GM19099 (cell line): ENCODE results near the gene ACTG2.

Source experiments
- POLR2A ChIP-seq: IDR thresholded peaks from 3 replicates; pipeline ENCODE4 v1.6.1; 2011; ENCODE audit warnings: low read depth; ENCODE audit not compliant: insufficient read length; ENCODE audit errors: extremely low read depth

Gene ACTG2

DNA sequence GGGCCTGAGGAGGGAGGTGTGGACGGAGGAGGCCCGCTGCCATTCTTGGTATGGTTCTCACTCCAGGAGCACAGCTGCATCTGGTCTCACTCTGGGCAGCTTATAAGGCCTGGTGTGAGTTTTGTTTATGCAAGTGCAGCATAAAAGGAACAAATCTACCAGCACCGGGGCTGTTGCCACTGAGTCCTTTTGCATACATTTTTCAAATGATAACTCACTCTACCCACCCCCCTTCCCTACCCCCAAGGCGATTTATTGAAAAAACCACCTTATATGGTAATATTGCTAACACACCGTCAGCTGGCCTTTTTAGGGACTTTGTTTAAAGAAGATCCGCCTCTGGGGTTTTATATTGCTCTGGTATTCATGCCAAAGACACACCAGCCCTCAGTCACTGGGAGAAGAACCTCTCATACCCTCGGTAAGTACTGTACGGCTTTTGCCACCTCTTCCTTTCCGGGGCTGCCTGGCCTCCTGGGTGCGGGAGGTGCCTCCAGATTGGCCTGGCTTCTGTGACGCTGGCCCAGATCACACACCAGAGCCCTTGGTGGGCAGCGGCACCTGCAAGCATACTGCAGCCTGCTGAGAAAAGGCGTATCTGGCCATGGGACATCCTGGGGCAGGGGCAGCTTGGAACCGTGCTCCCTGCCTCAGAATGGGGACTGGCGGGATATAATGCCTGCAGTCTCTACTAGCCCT lies at the start of gene ACTG2:
Gene ACTG2, plus strand, starts transcription at position 378 of the 699 bp plus-strand sequence. CDS start 8,304 bp downstream, outside the sequence.
- TF ChIP-seq POLR2A: no peak

DNA sequence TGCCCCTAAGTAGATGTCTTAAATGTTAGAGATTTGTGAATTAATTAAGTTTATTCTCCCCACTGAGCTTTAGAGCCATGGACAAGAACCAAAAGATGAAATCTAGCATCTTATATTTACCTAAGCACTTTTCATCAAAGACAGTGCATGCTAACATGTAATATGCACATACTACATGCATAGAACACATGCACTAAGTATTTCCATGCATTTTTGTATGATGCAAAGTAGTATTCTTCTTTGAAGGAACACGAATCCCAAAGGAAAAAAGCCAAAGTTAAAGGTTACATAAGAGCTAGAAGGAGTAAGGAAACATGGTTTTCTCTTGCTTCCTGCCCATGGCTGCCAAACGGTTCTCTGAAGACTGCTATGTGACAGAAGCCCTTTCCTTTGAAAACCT lies 48.7 kb upstream of the ACTG2 start:
- TF ChIP-seq POLR2A: no peak

DNA sequence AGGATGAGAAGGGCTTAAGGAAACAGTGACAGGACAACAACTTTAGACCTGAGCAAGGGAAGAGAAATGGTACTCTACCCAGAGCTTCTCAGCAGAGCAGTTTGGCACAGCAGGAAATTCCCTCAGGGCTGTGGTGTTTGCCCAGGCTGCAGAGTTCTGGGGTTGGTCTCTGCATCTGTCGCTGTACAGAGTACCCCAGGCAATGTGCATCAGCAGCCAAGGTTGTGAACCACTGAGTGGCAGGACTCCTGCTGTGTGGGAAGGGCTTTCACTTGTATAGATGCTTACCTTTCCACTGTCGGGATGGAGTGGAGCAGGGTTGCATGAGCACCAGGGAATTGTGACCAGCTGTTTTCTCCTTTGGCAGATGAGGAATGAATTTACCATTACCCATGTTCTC lies 42.8 kb upstream of the ACTG2 start:
- no peak for TF ChIP-seq POLR2A

DNA sequence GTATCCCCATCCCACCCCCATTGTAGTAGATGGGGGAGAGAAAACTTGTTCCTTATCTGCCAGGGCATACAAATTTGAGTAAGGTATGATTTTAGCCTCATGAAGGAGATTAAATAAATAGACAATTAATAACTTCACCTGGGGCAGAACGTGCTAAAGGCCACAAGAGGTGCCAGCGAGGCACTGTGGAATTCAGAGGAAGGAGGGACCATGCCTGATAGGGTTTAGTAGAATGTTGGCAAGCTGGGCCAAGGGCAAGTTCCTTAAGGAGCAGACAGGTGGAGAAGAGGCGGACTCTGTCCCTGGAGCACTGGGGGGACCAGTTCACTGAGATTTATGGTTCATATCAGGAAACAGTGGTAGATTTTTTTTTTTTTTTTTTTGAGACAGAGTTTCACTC lies 41.5 kb upstream of the ACTG2 start:
- TF ChIP-seq POLR2A: no peak

GRCh38 chr2:73852020-73852419 lies 40.8 kb upstream of the ACTG2 start:
- no peak for TF ChIP-seq POLR2A

DNA sequence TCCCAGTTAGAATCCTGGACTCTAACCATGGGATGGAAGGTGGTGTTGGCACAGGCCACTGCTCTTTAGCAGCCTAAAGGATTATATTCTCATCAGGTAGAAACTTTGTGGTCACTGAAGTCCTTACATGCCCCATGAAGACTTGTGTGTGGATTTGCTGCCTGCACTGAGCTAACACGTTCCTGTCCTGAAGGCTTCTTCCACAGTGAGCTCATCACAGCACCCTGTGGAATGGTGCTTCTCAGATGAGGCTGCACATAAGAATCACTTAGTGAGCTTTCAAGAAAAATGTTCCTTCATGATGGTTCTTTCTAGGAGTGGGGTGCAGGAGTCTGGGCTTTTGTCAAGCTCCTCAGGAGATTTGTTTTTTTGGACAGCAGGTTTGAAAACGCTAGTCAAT lies 37.3 kb upstream of the ACTG2 start:
- TF ChIP-seq POLR2A: no peak

DNA sequence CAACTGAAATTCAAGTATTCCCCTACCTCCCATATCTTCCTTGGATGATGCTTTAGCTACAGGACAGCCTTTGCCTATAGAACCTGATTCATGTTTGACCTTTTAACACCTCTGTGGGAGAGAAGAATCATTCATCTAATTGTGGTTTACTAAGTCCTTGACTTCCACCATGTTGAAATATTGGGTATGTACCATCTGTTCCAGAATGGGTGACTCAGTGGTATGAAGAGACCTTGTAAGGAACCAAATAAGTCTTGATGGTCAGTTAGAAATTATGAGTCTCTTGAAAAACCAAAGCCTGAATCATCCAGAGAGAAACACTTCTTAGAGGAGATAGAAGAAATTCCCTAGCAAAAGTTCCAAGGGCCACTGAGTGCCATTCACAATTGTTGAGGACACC lies 36.6 kb upstream of the ACTG2 start:
- no peak for TF ChIP-seq POLR2A

GRCh38 chr2:73859721-73860586 lies 32.9 kb upstream of the ACTG2 start:
- no peak for TF ChIP-seq POLR2A

DNA sequence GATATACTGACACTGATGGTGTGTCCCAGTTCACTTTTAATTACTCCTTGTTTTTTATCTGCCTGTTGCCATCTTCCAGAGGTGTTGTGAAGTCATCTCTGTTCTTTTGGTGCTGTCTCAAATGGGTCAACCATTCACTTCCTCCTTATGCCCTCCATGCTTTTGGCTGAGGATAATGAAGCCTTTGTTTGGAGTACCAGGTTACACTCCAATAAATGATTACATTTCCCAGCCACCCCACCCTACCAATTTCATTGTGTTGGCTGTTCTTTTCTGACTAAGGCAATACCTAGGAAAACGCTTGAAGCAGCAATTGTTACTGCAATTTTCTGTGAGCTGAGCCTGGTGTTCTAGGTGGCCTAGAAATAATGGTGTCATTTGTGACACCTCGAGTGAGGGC lies 29.8 kb upstream of the ACTG2 start:
- no peak for TF ChIP-seq POLR2A

GRCh38 chr2:73868204-73868978 lies 24.4 kb upstream of the ACTG2 start:
- no peak for TF ChIP-seq POLR2A

DNA sequence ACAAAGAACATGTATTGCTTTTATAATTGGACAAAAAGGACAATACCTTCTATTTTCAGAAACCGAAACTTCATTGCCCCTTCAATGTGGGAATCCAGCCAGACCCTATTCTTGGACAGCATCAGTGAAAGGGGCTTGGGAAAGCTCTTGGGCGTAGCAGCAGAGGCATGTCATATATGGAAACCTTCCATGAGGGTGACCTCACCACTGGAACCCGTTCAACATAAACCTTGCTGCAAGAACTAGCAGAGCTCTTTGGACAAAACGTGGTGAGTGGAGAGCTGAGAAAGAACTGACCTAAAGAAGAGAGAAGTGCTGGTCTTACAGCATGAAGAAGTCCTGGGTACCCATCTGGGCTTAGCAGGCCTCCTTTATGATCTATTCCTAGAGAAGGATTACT lies 22.7 kb upstream of the ACTG2 start:
- TF ChIP-seq POLR2A: no peak

GRCh38 chr2:73877071-73877802 lies 15.6 kb upstream of the ACTG2 start:
- TF ChIP-seq POLR2A: no peak

- TF ChIP-seq POLR2A: no peak
Observed at GRCh38 chr2:73885406-73885805, 7.4 kb upstream of the ACTG2 start.

DNA sequence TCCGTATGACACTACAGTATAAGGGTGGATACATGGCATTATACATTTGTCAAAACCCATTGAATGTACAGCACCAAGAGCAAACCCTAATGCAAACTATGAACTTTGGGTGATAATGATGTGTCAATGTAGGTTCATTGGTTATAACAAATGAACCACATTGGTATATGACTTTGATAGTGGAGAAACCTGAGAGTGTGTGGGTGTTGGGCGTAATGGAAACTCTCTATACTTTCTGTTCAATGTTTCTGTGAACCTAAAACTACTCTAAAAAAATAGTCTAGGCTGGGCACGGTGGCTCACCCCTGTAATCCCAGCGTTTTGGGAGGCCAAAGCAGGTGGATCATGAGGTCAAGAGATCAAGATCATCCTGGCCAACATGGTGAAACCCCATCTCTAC lies 6.5 kb upstream of the ACTG2 start:
- no peak for TF ChIP-seq POLR2A

DNA sequence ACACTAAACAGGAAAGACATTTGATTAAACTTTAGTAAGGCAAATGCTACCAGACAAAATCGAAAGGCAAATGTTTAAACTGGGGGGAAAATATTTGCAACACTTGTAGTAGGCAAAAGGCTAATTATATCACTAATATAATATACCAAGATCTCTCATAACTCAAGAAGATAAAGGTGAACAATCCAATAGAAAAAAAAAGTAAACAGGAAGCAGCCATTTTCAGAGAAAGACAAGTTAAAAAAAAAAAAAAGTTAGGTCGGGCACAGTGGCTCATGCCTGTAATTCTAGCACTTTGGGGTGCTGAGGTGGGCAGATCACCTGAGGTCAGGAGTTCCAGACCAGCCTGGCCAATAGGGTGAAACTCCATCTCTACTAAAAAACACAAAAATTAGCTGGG lies 4.4 kb upstream of the ACTG2 start:
- no peak for TF ChIP-seq POLR2A
